LoVo (cell line): ENCODE measurements around the gene PLK5.
"Not testable (repeated sequence)": the region's sequence is repeated elsewhere in the genome, so short reads cannot be mapped to it uniquely, and the experiment has no call there.

Experiments
- DNase-seq: peaks from one replicate; pipeline ENCODE4 v3.0.0-alpha.2; 2016; ENCODE audit warnings: low spot score

The PLK5 gene

GRCh38 chr19:1507763-1508506, 15.9 kb upstream of the PLK5 start:
- peak; percentile 84 for DNase-seq

- DNase-seq: no peak
These were observed 15.4 kb upstream of the PLK5 start for GRCh38 chr19:1508507-1508856.

DNA sequence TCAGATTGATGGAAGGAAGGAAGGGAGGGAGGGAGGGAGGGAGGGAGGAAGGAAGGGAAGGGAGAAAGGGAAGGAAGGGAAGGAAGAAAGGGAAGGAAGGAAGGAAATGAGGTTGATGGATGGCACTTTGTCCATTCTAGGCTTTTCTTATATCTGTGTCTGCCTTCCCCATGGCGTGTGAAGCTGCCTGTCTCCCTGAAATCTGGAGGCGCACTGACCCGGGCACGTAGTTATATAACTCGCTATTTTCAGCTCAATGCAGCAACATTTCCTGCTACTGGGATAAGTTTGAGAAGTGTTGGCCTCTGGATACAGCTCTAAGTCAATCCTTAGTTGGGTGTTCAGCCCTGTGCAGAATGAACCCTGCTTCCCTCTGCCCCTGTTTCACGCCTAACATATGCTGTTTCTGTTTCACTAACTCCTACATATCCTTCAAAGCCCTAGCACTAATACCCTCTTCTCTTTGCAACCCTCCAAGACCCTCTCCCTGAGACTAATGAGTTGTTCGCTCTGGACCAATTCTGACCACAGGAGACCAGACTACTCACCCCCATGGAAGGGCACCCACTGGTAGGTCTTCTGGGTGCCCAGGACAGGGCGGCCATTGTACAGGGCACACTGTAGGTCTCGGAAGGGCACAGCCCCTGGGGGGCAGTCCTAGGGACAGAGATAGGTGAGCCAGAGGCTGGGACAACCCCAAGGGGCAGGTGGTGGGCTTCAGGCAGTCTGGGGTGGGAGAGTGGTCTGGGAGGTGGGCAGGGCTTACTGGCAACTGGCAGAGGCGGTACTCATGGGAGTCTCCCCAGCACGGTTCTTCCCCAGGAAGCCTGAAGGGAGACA, 14.1 kb upstream of the PLK5 start:
- no peak for DNase-seq

DNA sequence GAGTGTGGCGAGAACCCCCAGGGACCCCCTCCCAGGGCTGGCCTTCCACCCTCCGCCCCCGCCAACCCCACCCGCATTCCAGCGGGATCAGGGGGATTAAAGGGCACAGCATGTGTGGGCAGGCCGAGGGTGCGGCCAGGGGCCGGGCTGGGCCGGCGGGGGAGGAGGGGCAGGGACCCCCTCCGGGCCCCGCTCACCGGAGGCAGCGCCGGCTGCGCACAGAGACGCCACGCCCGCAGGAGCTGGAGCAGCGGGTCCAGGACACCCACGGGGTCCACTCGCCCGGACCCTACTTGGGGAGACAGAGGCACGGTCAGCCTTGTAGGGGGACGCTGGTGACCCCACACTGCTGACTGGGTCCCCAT, 13.5 kb upstream of the PLK5 start:
- no peak for DNase-seq

- no peak for DNase-seq
These were observed 13.1 kb upstream of the PLK5 start for GRCh38 chr19:1510807-1511206.

GRCh38 chr19:1511318-1512317, 12.3 kb upstream of the PLK5 start:
- DNase-seq: no peak

DNA sequence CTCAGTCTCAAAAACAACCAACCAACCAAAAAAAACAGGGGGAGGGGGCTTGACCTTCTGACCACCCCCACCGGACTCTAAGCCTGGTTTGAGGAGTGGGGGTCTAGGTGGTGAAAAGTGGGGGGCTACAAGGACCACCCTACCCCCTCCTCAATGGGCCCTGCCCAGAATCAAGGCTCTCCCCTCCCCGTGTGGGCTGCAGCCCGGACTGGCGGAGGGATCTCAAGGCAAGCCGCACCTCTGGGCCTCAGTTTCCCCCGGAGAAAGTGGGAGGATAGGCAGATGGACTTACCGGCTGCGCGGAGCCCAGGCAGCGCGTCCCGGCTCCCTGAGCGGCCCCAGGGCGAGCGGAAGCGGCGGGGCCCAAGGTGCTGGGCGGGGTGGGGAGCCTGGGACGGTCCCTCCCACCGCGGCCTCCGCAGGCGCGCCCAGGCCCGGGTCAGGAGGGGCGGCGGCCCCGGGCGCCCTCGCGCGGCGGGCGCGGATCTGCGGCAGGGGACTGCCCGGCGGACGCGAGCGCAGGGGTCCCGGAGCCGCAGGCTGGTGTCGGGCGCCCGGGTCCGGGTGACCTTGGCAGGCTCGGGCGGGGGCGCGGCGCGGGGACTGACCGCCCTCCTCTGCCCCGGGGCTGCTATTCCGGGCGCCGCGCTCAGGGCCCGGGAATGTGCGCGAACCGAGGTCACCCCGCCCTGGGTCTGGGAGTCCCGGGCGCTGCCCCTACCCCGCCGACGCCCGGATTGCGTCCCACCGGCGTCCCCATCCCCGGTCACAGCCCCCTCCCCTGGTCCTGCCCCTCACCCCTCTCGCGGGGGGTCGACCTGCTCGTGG, 11.0 kb upstream of the PLK5 start, which contains the start of gene ADAMTSL5:
Gene ADAMTSL5 (minus strand): TSS at position 349 of the 828 bp plus-strand sequence. CDS start 2,076 bp downstream, outside the sequence.
- DNase-seq: peak; percentile 85

- peak; percentile 46 for DNase-seq
These were observed 10.2 kb upstream of the PLK5 start for GRCh38 chr19:1513499-1514294.

GRCh38 chr19:1514295-1514661, 9.6 kb upstream of the PLK5 start:
- no peak for DNase-seq

DNA sequence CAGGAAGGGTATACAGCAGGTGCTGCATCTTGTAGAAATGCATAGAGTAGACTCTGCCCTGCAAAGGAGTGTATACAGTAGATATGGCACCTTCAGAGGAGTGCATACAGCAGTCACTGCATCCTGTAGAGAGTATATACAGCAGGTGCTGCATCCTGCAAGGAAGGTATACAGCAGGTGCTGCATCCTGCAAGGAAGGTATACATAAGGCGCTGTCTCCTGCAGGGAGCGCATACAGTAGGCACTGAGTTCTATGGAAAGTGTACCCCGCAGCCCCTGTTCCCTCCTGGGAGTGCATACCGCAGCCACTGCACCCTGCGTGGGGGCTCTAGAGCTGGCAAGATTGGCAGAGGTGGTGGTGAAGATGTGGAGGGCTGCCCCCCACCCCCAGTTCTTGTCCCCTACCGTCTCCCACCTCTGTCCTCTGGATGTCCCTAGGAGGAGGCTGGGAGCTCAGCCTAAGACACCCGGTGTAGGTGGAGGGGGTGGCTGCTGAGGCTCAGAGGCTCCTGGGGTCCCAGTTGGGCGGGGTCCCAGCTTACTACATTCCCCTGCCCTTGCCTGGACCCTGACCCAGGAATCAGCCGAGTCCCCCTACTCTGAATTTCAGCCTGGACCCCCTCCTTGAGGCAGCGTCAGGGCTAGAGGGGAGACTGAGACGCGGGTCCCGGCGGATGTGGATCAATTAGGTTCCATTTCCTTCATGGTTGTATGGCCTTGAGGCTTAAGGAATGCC, 8.7 kb upstream of the PLK5 start:
- no peak for DNase-seq

DNA sequence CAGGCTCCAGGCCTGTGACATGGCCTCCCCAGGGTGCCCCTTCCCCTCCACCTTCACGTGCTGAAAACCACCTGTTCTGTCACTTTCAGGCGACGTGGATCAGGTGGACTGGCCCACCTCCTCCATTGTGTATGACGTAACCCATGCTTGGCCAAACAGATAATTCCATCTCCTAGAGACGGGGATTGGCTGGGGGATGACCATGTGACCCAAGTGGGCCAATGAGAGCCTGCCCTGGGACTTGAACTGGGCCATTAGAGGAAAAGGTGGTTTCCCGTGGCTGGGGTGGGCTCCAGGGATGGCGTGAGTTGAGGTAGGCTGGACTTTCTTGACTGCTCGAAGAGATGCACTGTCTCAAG, 7.5 kb upstream of the PLK5 start:
- DNase-seq: no peak

DNA sequence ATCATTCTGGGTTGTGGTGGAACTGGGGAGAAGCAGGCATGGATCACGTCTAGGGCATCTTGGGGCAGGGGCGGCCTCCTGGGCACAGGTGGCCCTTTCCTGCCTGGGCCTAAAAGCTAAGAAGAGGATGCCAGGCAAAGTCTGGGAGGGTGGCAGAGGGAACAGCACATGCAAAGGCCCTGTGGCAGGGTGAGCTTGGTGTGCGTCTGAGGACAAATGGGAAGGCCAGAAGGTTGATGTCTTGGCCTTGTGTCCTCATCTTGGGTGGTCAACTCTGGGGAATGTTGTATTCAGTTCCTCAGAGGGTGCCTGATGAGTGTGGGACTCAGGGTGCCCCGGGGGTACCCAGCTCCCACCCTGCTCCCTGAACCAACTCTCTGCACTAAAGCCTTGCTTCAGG, 5.4 kb upstream of the PLK5 start:
- DNase-seq: no peak

- DNase-seq: not testable (repeated sequence)
These were observed 4.1 kb upstream of the PLK5 start for GRCh38 chr19:1519802-1520201.

- no peak for DNase-seq
These were observed 3.6 kb upstream of the PLK5 start for GRCh38 chr19:1520203-1520780.

GRCh38 chr19:1521636-1522035, 2.2 kb upstream of the PLK5 start:
- no peak for DNase-seq

DNA sequence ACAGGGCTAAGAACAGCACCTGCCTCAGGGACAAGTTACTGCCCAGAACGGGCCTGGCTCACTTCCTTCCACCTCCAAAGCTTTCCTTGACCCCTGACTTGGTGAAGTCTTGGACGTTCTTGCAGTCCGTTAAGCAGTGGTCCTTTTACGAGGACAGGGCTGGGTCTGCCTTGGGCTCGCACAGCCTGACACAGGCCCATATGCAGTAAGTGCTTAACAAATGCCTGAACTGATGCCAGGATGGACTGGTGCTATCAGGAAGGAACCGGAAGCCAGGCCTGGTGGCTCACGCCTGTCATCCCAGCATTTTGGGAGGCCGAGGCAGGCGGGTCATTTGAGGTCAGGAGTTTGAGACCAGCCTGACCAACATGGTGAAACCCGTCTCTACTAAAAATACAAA, 1.8 kb upstream of the PLK5 start:
- DNase-seq: no peak

DNA sequence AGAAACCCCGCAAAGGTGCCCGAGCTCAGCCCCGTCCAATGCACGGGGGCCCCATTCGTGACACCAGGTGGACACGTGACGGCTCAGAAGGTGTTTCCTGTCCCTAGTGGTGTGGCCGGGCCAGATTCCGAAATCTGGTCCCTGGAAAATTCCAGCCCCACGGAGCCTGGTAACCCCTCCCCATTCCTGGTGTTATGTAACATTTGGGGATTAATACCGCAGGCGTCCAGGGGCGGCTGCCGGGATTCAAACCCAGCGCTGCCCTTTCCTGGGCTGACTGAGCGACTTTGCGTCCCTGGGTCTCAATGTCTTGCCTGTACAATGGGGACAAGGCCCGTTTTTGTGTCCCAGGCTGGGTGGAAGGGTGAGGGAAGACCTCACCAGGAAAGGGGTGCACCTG, 1.0 kb upstream of the PLK5 start:
- DNase-seq: no peak

DNA sequence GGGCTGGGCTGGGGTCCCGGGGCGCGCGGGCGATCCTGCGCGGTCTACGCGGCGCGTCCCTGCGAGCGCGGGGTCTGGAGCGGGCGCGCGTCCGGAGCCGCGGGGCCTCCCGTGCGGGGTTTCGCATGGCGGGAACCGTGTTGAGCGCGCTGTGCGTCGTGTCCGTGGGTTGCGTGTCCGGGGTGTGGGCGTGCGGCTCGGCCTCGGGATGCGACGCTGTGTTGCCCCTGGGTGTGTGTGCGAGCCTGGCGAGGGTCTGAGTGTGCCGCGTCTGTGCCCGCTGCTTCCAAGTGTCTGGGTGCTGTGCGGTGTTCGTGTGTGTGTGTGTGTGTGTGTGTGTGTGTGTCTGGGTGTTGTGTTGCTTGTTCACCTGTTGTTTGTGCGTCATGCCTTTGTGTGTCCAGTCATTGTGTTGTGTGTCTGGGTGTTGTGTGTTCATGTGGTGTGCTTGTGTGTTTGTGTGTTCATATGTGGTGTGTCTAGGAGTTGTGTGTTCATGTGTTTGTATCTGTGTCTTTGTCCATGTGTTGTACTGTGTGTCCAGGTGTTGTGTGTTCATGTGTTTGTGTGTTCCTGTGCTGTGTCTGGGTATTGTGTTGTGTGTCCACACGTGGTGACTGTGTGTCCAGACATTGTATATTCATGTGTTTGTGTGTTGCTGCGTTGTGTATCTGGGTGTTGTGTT, 552 bp downstream of the PLK5 start:
- DNase-seq: no peak

DNA sequence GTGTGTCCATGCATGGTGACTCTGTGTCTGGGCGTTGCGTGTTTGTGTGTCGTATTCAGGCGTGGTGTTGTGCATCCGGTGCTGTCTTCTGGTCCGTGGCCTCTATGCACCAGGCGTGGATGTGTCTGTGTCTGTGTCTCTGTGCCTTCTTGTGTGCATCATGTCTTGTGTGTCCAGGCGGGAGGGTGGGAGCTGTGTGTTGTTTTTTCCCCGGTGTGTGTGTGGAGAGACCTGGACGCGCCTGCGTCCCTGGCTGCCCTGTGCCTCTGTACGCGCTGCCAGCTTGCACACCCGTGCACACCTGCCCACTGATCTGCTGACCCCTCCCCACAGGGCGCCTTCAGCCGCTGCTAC, 1.1 kb downstream of the PLK5 start:
- DNase-seq: no peak
